Stimulated activated CD4-positive, alpha-beta T cell treated with anti-CD3 and anti-CD28 coated beads, Interleukin-4, amount 100 ng/mL, for 24 hours (primary cell): ENCODE results near the gene NDUFC1.
"Not testable (repeated sequence)": the region's sequence is repeated elsewhere in the genome, so short reads cannot be mapped to it uniquely, and the experiment has no call there.

ENCODE experiments used
- DNase-seq: peaks from one replicate; pipeline ENCODE4 v3.0.0-alpha.2; 2020

The NDUFC1 gene

DNA sequence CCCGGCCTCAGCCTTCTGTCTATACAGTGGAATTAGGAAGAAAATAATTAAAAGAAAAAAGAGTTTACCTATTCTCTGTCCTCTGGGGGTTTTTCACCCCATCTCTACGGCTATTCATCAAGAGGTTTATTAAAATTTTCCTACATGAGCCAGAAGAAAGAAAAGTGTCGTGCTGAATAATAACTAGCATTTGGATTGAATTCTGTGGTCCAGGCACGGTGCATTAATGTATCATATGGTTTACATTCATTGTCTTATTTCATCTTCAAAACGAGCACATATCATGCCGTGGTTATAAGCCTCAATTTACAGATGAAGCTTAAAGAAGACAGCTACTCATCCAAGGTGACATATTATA, 6.4 kb downstream of the NDUFC1 start:
- no peak for DNase-seq

DNA sequence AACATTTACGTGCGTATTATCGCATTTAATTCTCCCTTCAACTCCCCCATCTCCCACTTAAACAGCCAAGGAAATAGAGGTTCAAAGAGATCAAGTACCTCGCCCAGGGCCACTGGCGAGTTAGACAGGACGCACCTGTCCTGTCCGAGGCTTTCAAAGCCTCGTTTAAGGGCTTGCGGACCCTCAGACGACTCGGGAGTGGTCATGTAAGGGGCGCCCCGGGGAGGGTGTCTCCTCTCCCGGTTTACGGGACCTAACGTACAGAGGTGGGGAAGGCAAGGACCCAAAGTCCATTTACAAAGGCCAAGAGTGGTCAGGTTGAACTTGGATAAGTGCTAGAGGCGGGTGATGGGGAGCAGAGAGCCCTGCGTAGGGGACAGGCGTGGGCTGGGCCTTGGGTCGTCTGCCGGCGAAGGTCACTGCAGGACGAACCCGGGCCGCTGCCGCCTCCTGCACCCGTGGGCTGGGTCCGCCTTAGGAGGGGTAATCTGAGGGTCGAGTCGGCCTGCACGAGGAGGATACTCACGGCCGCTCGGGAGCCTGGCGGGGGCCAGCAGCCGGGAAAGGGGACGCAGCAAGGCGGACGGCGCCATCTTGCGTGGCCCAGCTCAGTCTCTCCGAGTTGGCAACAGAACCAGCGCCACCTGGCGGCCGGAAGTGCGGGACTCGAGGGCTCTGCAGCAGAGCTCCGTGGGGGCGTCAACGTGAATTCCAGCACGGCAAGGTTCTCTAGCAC, 6.9 kb downstream of the NDUFC1 start:
- peak; percentile 98 for DNase-seq

DNA sequence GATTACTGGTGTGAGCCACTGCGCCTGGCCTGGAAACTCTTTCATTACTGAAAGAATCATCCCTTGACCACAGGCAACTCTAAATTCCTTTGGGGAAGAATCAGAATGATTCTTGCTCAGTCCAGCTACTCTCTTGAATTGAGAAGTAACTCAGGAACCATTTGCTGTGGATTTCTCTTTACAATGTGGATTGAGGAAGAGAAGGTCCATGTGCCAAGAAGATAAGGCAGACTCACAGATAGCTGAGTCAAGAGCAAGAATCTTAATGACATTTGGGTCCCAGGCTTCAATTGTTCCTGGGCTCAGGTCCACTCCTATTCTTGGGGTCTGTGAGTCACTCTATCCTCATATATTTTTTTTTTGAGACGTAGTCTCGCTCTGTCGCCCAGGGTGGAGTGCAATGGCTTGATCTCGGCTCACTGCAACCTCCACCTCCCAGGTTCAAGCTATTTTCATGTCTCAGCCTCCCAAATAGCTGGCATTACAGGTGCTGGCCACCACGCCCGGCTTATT, 16.0 kb downstream of the NDUFC1 start:
- DNase-seq = no peak

DNA sequence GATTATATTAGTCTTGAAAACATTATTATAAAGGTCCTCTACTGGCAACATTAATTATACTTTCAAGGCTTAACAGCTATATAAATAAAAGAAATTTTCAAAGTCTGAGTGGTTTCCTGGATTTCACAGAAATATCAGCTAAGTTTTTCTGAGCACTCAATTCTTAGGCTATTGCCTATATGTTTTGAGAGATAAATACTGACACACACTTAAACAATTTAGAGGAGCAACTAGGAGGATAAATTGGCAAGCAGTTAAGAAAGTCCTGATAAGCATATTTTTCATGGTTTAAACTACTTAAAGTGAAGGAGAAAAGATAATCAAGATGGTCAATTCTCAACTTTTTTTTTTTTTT, 19.6 kb downstream of the NDUFC1 start:
- DNase-seq = no peak

DNA sequence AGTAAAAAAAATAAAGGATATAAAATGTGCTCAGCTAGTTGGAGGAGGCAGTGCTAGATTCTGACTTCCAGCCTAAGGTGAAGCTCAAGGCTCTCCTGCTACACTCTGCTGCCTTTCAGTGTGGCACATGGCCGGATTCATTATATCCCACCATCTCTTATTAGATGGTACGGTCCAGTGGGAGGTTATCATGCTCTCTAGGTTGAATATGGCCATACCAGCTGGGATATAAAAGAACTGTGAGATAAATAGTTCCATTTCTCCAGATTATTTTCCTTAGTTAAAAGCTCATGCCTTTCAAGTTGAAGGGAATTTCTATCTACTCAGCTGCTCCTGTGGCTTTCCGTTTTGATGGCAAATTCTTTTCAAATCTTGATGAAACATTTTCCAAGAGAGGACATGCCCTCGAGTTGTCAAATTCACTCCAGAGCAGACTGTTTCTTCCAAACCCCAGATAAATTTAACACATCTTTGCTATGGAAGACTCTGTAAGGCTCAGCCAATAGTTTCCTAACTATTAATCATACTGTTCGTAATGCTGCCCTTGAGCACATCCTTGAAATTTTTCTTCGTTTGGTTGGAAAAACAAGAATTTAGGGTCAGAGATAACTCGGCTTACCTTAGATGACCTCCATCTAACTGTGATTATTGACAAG, 20.1 kb downstream of the NDUFC1 start:
- no peak for DNase-seq

DNA sequence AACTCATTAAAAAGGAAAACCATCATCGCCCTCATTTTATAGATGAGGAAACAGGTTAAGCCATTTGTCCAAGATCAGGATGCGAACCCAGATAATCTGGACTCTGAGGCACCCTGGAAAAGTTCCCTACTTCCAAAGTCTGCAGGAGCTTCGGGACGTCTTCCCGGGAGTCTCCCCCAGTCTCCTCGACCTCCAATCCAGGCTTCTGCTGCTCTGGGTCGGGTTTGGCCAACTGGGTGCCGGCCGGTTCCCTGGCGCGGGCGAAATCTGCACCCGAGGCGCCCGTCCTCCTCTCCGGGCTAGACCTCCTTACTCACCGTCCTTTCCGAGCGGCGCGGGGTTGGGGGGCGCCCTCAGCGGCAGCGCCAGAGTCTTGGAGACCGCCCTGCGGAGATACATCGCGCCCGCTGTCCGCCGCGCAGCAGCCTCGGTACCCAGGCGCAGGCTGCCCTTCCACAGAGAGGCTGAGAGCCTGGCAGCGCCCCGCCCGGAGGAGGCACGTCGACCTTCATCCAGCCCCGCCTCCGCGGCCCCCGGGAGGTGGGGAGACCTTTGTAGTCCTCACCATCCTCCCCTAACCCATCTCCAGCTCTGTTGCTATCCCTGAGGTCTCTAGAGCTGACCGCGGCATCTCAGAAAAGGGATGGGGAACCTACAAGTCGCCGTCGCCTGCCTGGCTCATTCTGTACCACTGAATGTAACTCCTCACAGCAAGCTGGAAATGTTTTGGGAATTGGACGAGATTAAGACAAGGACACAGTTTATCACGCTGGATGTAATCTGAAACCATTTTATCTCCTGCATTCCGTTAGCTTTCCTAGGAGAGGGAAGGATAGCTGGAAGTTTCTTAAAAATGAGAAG, 22.3 kb downstream of the NDUFC1 start, which contains the start of gene MGARP:
Gene MGARP, minus strand, starts transcription at position 466 of the 861 bp plus-strand sequence. Its CDS starts 67 bp downstream, at position 399.
- peak; percentile 10 for DNase-seq

DNA sequence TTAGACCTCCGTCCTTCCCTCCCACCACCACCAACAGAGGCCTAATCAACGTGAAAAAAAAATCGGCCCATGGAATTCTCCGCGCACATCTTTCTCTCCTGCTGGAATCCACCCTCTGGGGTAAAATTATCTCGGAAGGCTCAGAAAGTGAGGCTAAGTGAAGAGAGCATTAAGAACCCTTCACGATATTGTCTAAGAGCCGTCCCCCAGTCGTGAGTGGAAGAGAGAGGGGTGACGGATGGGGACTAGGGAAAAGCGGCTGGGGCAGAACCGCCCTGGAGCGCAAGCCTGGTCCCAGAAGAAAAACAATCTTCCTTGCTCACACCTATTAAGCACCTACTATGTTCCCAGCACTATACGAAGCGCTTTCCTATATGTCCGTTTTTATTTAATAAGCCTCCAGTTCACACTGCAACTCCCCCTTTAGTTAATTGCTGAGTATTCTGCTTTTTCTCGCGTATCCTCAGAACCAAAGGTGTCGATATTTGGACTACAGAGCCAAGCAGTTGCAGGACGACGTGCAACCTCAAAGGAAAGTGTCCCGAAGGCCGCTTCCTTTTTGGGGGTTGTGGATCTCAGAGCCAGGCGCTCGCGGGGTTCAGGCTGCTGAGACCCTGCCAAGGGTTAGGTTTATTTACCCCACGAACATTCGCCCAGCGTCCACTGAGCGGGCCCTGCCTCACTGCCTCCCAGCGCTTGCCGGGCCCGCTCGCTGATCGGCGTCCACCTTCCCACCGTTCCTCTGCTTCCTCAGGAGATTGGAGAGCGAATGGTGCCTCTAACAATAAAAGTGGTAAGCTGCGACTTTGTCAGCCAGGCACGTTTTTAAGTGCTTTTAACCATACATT, 23.1 kb downstream of the NDUFC1 start:
- DNase-seq = no peak

DNA sequence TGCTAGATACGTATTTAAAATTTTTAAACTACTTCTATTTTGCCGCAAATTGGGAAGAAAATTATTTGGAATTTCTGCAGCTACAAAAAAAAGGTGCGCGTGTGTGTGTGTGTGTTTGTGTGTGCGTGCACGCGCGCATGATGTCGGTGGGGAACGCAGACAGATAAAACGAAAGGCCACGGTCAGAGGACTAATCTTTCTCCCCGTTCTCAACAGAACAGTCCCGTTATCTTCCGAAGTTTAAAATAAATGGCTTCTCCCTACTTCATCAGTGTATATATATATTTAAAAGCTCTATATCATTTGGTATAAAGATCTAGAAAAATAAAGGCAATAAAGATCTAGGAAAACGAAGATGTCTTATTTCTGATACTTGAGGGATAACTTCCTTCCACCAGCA, 23.8 kb downstream of the NDUFC1 start:
- no peak for DNase-seq

DNA sequence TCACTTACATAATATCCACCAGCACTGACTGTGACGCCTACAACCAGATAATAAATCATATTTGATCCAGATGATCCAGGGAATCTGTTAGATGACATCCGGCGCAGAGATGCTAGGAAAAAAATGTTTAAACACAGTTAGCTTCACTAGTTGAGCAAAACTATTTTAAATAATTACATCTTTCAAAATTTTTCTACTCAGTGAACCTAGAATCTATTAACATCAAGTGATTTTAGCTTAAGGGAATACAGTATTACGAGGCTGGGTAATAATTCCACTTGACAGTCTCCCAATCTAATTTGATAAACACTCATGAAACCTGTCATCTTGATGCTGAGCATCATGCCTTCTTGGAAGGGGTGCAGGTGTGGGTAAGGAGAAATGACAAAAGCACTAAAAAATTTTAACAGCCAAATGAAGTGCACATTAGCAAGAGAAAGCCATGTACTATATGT, 27.0 kb downstream of the NDUFC1 start:
- DNase-seq = no peak

DNA sequence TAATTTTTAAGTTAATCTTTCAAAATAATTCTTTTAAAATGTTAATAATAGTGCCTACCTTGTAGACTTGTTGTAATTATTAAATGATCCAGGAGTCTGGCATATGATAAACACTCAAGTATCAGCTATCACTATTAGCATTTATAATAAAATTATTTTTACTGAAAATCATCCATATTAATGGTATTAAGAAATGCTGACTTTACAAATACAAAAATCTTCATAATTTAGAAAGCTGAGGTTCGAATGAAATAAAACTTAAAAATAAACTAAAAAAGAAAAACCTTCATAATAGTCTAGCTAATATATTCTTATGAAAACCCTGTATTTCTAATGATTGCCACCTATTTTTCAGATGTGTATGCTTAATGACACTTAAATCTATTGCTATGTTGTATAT, 27.5 kb downstream of the NDUFC1 start:
- no peak for DNase-seq

DNA sequence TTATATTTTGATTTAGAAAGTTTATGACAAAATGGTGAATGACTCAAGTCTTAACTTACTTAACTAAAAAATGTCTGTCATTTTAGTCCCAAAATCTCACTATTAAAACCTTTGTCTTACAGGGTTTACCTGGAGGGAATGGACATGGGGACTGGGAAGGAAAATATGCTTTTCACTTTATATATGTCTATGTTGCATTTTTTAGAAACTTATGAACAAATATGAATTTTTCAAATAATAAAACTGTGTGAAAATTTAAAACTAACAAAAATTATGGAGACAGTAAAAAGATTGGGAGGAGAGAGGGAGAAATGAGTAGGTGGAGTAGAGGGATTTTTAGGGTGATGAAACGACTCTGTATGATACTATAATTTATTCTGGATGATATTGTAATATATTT, 28.4 kb downstream of the NDUFC1 start:
- DNase-seq = no peak

DNA sequence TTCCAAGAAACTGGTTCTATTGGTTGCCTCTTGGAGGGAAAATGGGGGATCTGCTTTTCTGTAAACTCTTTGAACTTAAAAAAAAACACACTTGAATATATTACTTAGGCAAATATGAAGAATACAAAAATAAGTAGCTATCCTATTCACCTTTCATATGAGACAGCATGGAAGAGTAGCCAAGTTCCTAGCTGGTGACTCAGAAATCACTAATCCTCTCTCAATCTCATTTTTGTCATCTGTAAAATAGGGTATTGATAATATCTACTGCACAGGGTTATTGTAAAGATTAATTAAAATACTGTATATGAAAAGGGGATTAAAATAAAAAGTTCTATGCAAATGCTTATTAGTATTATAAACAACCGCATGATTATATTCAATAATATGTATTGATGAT, 35.0 kb downstream of the NDUFC1 start:
- no peak for DNase-seq

DNA sequence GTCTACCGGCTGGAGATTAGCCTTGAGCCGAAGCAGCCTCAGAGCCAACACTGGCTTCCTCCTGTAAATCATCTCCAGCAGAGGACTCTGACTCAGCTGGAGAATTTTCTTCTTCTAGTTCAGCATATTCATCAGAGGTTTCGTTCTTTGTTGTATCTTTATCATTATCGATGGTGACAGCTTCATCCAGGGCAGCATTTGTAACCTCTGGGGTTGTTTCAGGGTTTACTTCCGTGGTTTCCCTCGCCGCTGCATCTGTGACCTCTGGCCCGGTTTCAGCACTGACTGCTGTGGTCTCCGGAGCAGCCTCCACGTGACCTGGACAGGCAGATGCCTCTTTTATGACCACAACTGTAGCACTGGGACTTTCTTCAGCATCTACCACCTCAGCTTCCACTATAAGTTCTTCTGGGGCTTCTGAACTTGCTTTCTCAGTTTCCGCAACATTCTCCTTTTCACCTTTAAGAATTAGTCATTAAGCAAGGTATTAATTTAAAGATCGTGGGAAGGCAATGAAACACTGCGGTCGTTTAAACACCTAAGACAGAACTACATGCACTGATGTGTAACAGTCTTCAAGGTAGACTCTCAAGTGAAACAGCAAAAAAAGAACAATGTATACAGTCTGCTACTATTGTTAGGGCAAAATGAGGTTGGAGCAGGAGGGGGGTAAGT, 35.6 kb downstream of the NDUFC1 start:
- peak; percentile 85 for DNase-seq

DNA sequence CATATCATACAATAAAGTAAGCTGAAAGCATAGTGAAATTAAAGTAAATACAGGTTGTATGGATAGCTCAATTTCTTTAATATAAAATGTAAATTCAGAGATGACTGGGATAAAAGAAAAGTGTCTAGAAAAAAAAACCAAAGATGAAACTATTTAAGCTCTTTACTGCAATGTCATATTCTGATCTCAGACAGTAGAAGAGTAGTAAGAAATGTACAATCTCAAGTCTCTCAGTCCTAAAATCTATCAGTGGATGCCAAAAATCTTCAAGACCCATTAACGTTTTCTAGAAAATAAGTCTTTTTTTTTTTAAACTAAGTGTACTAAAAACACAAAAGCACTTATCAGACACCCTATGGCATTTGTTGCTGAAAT, 36.1 kb downstream of the NDUFC1 start:
- DNase-seq = no peak

DNA sequence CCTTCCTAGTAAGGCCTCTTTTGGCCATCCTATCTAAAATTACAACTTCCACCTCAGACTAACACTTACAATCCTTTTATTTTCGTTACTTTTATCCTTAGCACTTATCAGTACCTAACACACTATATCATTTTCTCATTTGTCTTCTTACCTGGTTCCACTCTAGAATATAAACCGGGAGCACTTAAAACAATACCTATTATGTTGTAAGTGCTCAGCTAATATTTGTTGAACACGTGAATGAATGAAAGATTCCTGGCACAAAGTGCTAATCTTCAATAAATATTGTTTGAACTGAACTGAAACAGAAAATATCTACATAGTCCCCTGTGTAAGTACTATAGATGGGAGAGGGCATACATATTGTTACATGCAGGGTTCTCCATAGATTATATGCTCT, 36.6 kb downstream of the NDUFC1 start:
- DNase-seq = no peak

DNA sequence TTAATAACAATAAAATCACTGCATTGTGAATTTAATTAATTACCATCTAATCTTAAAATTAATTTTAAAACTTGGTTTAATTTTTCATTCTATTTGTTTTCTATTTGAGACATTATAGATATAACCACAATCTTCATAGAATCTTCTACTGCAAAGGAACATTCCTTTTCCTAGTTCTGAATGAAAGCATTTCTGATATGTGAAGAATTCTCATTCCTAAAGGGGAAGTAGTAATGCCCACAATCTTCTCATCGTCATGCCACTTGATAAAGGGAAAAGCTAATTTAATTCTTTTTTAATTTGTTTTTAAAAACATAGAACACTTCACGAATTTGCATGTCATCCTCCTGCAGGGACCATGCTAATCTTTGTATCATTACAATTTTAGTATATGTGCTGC, 45.9 kb downstream of the NDUFC1 start:
- DNase-seq = no peak

DNA sequence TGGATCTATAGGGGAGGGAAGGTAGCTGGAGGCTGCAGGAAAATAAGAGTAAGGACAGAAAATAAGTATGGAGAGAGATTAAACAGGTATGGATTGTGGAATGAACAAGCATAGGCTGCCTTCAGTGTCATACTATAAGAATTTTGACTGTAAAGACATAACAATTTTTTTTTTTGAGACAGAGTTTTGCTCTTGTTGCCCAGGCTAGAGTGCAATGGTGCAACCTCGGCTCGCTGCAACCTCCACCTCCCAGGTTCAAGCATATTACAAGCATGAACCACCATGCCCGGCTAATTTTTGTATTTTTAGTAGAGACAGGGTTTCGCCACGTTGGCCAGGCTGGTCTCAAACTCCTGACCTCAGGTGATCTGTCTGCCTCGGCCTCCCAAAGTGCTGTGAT, 46.7 kb downstream of the NDUFC1 start:
- DNase-seq = not testable (repeated sequence)

DNA sequence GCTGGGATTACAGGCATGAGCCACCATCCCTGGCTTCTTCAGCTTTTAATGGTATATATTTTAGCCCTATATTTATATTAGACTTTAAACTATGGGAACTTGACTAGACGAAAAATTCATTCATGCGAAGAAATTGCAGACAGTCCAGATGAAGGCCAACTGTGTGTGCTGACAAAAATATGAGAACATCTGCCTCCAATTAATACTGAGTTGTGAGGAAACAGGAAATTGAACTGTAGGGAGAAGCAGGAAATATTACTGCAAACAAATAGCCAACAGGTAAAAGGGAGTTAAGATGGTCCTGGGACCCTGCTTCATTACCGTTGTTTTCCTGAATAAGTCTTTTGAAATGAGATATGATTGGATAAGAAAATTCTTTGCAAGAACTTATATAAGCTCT, 48.6 kb downstream of the NDUFC1 start:
- DNase-seq = no peak

DNA sequence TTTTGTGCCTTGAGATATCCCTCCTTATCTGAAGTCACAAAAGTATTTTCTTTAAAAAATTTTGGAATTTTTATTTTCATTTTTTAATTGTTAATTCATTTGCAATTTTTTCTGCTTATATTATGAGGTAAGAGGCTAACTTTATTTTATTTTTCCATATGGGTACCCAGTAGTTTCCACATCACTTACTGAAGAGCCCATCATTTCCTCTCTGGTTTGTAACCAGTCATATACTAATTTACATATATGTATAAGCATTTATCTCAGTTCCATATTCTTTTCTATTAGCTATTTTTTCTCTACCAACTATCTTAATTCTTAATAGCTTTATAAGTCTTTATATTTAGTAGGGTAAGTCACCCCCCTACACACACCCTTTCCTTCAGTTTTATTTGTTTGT, 49.2 kb downstream of the NDUFC1 start:
- no peak for DNase-seq

DNA sequence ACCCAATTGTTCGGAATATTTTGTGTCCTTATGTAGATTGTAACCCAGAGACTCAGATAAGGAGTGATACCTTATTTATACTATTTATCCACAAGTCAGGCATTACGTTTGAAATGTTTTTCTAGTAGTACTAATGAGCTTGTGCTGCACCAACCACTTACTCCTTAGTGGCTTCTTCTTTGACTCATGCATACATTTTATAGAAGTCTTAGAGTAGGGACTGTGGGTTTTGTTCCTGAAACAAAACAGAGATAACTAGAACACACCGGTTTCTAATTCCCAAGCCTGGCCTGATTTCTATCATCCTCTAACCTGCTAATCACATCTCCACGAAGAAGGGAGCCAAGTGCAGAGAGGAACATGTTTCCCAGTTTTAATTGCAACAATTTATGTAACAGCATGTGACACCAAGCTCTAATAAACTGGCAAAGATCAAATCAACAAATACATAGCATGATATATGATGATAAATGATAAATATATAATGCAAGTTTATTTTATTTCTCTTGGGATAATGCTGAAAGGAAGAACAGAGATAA, 54.5 kb downstream of the NDUFC1 start:
- DNase-seq = no peak

DNA sequence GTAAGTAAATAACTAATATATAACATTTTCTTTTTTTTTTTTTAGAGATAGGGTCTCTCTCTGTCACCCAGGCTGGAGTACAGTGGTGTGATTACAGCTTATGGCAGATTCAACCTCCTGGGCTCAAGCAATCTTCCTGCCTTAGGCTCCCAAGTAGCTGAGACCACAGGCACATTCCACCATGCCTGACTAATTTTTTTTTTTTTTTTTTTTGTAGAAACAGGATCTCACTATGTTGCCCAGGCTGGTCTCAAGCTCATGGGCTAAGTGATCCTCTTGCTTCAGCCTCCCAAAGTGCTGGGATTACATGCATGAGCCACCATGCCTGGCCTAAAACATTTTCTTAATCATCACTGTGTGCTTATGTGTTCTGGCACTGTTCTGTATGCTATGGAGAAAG, 55.0 kb downstream of the NDUFC1 start:
- no peak for DNase-seq

DNA sequence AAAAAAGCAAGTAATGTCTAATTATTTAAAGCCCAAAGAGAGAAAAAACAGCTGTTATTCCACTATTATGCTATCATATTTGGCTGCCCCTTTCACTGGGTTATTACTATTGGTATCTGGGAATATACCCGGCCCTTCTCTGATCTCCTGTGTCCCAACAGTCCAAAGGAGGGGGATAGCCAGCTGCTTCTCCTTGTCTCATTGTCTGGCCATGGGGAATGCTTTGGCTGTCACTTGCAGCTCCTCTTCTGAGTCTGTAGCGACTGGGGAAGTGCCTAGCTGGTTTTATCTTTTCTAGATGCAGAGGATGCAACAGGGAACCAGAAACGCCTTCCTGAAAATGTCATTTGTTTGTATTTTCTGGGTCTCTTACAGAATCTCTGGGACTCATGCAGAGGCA, 56.1 kb downstream of the NDUFC1 start:
- no peak for DNase-seq
